GM18505 (cell line): ENCODE measurements around the gene ISLR2.
"Not testable (repeated sequence)": the region's sequence is repeated elsewhere in the genome, so short reads cannot be mapped to it uniquely, and the experiment has no call there.

Source experiments
- ATAC-seq: cut with Tn5 transposase; IDR thresholded peaks from one replicate; pipeline ENCODE4 v1.9.1; 2021; ENCODE audit not compliant: unreplicated experiment
- POLR2A ChIP-seq: IDR thresholded peaks from 4 replicates; pipeline ENCODE4 v1.6.1; 2011; ENCODE audit warnings: borderline replicate concordance; ENCODE audit not compliant: insufficient read depth, insufficient read length; ENCODE audit errors: extremely low read depth

ISLR2 gene

GRCh38 chr15:74130155-74130848 lies at the start of gene ISLR2:
ISLR2 (plus strand) TSS chr15:74130586; CDS start chr15:74132755, 2,169 bp downstream.
- TF ChIP-seq POLR2A, result no peak
- no peak for ATAC-seq

GRCh38 chr15:74082450-74082849 lies 47.9 kb upstream of the ISLR2 start, which contains the start of gene GOLGA6A:
GOLGA6A (minus strand) TSS chr15:74082550; CDS start chr15:74082509, 41 bp downstream.
- ATAC-seq, result not testable (repeated sequence)

- not testable (repeated sequence) for ATAC-seq
Observed at GRCh38 chr15:74094567-74094966, 35.8 kb upstream of the ISLR2 start.

GRCh38 chr15:74095610-74096009 lies 34.8 kb upstream of the ISLR2 start:
- ATAC-seq, result not testable (repeated sequence)

- ATAC-seq, result not testable (repeated sequence)
Observed at GRCh38 chr15:74096753-74097474, 33.5 kb upstream of the ISLR2 start.

GRCh38 chr15:74099963-74100733 lies 30.2 kb upstream of the ISLR2 start:
- peak; percentile 79 for ATAC-seq
- peak; percentile 46 for TF ChIP-seq POLR2A

- no peak for TF ChIP-seq POLR2A
- no peak for ATAC-seq
Observed at GRCh38 chr15:74108111-74108510, 22.3 kb upstream of the ISLR2 start.

- not testable (repeated sequence) for ATAC-seq
Observed at GRCh38 chr15:74108611-74109010, 21.8 kb upstream of the ISLR2 start.

- no peak for ATAC-seq
- no peak for TF ChIP-seq POLR2A
Observed at GRCh38 chr15:74109713-74110112, 20.7 kb upstream of the ISLR2 start.

GRCh38 chr15:74120426-74120825 lies 10.0 kb upstream of the ISLR2 start:
- ATAC-seq, result no peak
- no peak for TF ChIP-seq POLR2A

GRCh38 chr15:74121039-74121438 lies 9.3 kb upstream of the ISLR2 start:
- TF ChIP-seq POLR2A, result no peak
- ATAC-seq, result no peak

- TF ChIP-seq POLR2A, result no peak
- no peak for ATAC-seq
Observed at GRCh38 chr15:74121858-74122257, 8.5 kb upstream of the ISLR2 start.

- no peak for TF ChIP-seq POLR2A
- ATAC-seq, result no peak
Observed at GRCh38 chr15:74122403-74123130, 7.8 kb upstream of the ISLR2 start.

- ATAC-seq, result no peak
- no peak for TF ChIP-seq POLR2A
Observed at GRCh38 chr15:74123131-74123429, 7.3 kb upstream of the ISLR2 start.
